ENCODE measurements around the gene RASEF. TPM values are rescaled to one million over a fixed set of nuclear protein-coding genes. Genes with fewer than 3 reads are reported as not detected.

RASEF gene
- total RNA-seq, 1 donor from 2014 or later, result 0.27 TPM

GRCh38 chr9:82968388-82968787 is 94.6 kb downstream of the RASEF start:
- no peak for DNase-seq (ENCODE audit: low spot score)
- Mint-ChIP-seq H3K9me3 (ENCODE audit: low read depth) (peaks cover 7% of the 10 kb centered on the region), H3K4me1 (ENCODE audit: low read depth) (peaks cover 6% of the 10 kb centered on the region), H3K36me3 (ENCODE audit: low read depth) (peaks cover 2% of the 10 kb centered on the region), H3K27ac (ENCODE audit: unreplicated experiment) (no peak overlapping the region), H3K4me3 (ENCODE audit: unreplicated experiment) (no peak overlapping the region), H3K27me3 (ENCODE audit: low read depth) (peaks cover 2% of the 10 kb centered on the region)
- TF ChIP-seq, protein P1, sequence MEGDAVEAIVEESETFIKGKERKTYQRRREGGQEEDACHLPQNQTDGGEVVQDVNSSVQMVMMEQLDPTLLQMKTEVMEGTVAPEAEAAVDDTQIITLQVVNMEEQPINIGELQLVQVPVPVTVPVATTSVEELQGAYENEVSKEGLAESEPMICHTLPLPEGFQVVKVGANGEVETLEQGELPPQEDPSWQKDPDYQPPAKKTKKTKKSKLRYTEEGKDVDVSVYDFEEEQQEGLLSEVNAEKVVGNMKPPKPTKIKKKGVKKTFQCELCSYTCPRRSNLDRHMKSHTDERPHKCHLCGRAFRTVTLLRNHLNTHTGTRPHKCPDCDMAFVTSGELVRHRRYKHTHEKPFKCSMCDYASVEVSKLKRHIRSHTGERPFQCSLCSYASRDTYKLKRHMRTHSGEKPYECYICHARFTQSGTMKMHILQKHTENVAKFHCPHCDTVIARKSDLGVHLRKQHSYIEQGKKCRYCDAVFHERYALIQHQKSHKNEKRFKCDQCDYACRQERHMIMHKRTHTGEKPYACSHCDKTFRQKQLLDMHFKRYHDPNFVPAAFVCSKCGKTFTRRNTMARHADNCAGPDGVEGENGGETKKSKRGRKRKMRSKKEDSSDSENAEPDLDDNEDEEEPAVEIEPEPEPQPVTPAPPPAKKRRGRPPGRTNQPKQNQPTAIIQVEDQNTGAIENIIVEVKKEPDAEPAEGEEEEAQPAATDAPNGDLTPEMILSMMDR (IDR thresholded peaks at IDR 0.05), result no peak

GRCh38 chr9:82961504-82962125 is 101.3 kb downstream of the RASEF start:
- H3K4me3 Mint-ChIP-seq (ENCODE audit: unreplicated experiment), result no peak overlapping the region
- TF ChIP-seq, protein P1 (IDR thresholded peaks at IDR 0.05), result peak; percentile 96
- no peak overlapping the region for H3K27ac Mint-ChIP-seq (ENCODE audit: unreplicated experiment)
- H3K9me3 Mint-ChIP-seq (ENCODE audit: low read depth), result no peaks in the 10 kb centered on the region
- H3K36me3 Mint-ChIP-seq (ENCODE audit: low read depth), result no peaks in the 10 kb centered on the region
- H3K4me1 Mint-ChIP-seq (ENCODE audit: low read depth), result no peaks in the 10 kb centered on the region
- H3K27me3 Mint-ChIP-seq (ENCODE audit: low read depth), result peaks cover 14% of the 10 kb centered on the region
- no peak for DNase-seq (ENCODE audit: low spot score)

- DNase-seq (ENCODE audit: low spot score), result no peak
- H3K4me1 Mint-ChIP-seq (ENCODE audit: low read depth), result no peaks in the 10 kb centered on the region
- H3K4me3 Mint-ChIP-seq (ENCODE audit: unreplicated experiment), result no peak overlapping the region
- TF ChIP-seq, protein P1 (IDR thresholded peaks at IDR 0.05), result no peak
- H3K27me3 Mint-ChIP-seq (ENCODE audit: low read depth), result peaks cover 9% of the 10 kb centered on the region
- no peak overlapping the region for H3K27ac Mint-ChIP-seq (ENCODE audit: unreplicated experiment)
- no peaks in the 10 kb centered on the region for H3K36me3 Mint-ChIP-seq (ENCODE audit: low read depth)
- no peaks in the 10 kb centered on the region for H3K9me3 Mint-ChIP-seq (ENCODE audit: low read depth)
Measured at GRCh38 chr9:82957529-82958379, 105.2 kb downstream of the RASEF start.

- H3K27ac Mint-ChIP-seq (ENCODE audit: unreplicated experiment), result no peak overlapping the region
- H3K36me3 Mint-ChIP-seq (ENCODE audit: low read depth), result no peaks in the 10 kb centered on the region
- H3K9me3 Mint-ChIP-seq (ENCODE audit: low read depth), result no peaks in the 10 kb centered on the region
- no peak for DNase-seq (ENCODE audit: low spot score)
- TF ChIP-seq, protein P1 (IDR thresholded peaks at IDR 0.05), result no peak
- no peak overlapping the region for H3K4me3 Mint-ChIP-seq (ENCODE audit: unreplicated experiment)
- H3K4me1 Mint-ChIP-seq (ENCODE audit: low read depth), result no peaks in the 10 kb centered on the region
- H3K27me3 Mint-ChIP-seq (ENCODE audit: low read depth), result peaks cover 2% of the 10 kb centered on the region
Measured at GRCh38 chr9:82949203-82949602, 113.7 kb downstream of the RASEF start.

- DNase-seq (ENCODE audit: low spot score), result no peak
- Mint-ChIP-seq H3K4me1 (ENCODE audit: low read depth) (no peaks in the 10 kb centered on the region), H3K9me3 (ENCODE audit: low read depth) (no peaks in the 10 kb centered on the region), H3K36me3 (ENCODE audit: low read depth) (no peaks in the 10 kb centered on the region), H3K27me3 (ENCODE audit: low read depth) (no peaks in the 10 kb centered on the region), H3K27ac (ENCODE audit: unreplicated experiment) (no peak overlapping the region), H3K4me3 (ENCODE audit: unreplicated experiment) (no peak overlapping the region)
- TF ChIP-seq, protein P1 (IDR thresholded peaks at IDR 0.05), result no peak
Measured at GRCh38 chr9:82940376-82940775, 122.6 kb downstream of the RASEF start.

All from chondrocyte (in vitro differentiated cells).